ENCODE measurements around the gene PRKCH. TPM values are rescaled to one million over a fixed set of nuclear protein-coding genes. Genes with fewer than 3 reads are reported as not detected.

The PRKCH gene
- polyA plus RNA-seq, 2 of the 4 experiments (the other 2 are of a cell fraction) = 10.0 to 10.2 TPM

DNA sequence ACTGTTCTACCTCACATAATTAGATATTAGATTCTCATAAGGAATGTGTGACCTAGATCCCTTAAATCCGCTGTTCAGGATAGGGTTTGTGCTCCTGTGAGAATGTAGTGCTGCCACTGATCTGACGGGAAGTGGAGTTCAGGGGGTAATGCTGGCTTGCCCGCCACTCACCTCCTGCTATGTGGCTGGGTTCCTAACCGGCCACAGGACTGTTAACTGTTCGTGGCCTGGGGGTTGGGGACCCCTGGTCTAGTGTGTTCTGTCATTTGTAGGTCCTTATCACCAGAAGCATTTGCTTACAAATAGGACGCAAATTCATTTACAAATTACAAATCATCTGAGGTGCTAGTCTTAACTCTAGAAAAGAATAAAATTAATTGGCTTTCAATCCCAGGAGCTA lies 23.8 kb upstream of the PRKCH start (continued):
- TF ChIP-seq POLR2A (IDR thresholded peaks at IDR 0.05; ENCODE audit: low read length) (no peak), POLR2AphosphoS2 (conservative IDR thresholded peaks at IDR 0.05; ENCODE audit: low read length) (no peak), NFE2L2 (conservative IDR thresholded peaks at IDR 0.05; ENCODE audit: low read length) (no peak), RNF2 (IDR thresholded peaks at IDR 0.05; ENCODE audit: borderline replicate concordance, low read depth) (no peak)

DNA sequence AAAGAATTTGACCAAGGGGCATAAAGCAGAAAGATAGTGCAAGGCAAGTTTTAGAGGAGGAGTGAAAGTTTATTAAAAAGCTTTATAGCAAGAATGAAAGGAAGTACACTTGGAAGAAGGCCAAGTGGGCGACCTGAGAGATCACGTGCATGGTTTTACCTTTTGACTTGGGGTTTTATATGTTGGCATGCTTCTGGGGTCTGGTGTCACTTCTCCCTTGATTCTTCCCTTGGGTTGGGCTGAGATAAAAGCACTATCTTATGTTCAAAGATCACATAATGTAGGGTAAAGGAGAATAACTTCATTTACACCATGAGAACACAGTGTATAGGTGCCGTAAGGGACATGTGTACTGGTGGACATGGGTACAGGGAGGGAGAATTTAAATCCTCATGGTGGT lies 22.6 kb upstream of the PRKCH start:
- DNase-seq (ENCODE audit: low read depth in 1 of 2, low spot score in 1 of 2) (no peak), ATAC-seq (no peak), FAIRE-seq (no peak)
- WGBS (ENCODE audit: missing lambda C conversion rate) = 52% methylated on average over 3 of the region's 3 CpGs
- Histone ChIP-seq H3K4me2 (no peak overlapping the region), H3K9me3 (0 out of 3 replicates have a peak, but pooled peaks cover 2% of the 10 kb centered on the region), H3K4me3 (no peak overlapping the region), H3K27ac (no peak overlapping the region), H3K4me1 (peaks cover 11% of the 10 kb centered on the region; the same call in 2 of the 3 replicates)
- ChIA-PET POLR2A (no interaction called here), CTCF (interaction anchor here (1.2 to 1.9 kb wide), 4 partner anchors 9 to 828 kb away, joined by 3 to 5 read pairs (median 4); no protein-coding TSS in a partner anchor)
- no peak for TF ChIP-seq MAZ (IDR thresholded peaks at IDR 0.05; ENCODE audit: borderline replicate concordance, low read depth, low read length)
- TF ChIP-seq, protein P1, sequence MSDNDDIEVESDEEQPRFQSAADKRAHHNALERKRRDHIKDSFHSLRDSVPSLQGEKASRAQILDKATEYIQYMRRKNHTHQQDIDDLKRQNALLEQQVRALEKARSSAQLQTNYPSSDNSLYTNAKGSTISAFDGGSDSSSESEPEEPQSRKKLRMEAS (IDR thresholded peaks at IDR 0.05) = no peak
- TF ChIP-seq, protein P2, sequence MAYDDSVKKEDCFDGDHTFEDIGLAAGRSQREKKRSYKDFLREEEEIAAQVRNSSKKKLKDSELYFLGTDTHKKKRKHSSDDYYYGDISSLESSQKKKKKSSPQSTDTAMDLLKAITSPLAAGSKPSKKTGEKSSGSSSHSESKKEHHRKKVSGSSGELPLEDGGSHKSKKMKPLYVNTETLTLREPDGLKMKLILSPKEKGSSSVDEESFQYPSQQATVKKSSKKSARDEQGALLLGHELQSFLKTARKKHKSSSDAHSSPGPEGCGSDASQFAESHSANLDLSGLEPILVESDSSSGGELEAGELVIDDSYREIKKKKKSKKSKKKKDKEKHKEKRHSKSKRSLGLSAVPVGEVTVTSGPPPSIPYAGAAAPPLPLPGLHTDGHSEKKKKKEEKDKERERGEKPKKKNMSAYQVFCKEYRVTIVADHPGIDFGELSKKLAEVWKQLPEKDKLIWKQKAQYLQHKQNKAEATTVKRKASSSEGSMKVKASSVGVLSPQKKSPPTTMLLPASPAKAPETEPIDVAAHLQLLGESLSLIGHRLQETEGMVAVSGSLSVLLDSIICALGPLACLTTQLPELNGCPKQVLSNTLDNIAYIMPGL (CRISPR knock-in tag; IDR thresholded peaks at IDR 0.05; ENCODE audit: borderline replicate concordance) = no peak
- TF ChIP-seq, protein P3, sequence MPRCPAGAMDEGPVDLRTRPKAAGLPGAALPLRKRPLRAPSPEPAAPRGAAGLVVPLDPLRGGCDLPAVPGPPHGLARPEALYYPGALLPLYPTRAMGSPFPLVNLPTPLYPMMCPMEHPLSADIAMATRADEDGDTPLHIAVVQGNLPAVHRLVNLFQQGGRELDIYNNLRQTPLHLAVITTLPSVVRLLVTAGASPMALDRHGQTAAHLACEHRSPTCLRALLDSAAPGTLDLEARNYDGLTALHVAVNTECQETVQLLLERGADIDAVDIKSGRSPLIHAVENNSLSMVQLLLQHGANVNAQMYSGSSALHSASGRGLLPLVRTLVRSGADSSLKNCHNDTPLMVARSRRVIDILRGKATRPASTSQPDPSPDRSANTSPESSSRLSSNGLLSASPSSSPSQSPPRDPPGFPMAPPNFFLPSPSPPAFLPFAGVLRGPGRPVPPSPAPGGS (IDR thresholded peaks at IDR 0.05) = no peak
- no peak for TF ChIP-seq ZFP36 (IDR thresholded peaks at IDR 0.05; ENCODE audit: borderline replicate concordance, partially characterized antibody)
- TF ChIP-seq NPAS2 (CRISPR knock-in tag; IDR thresholded peaks at IDR 0.05; ENCODE audit: borderline replicate concordance) = no peak
- TF ChIP-seq SREBF2 (IDR thresholded peaks at IDR 0.05) = no peak
- TF ChIP-seq FOXS1 (CRISPR knock-in tag; IDR thresholded peaks at IDR 0.05) = no peak
- TF ChIP-seq EP300 (IDR thresholded peaks at IDR 0.05) = no peak
- no peak for TF ChIP-seq POLR2A (IDR thresholded peaks at IDR 0.05; ENCODE audit: low read length)
- no peak for TF ChIP-seq RAD21 (conservative IDR thresholded peaks at IDR 0.05 in 1 of 2, IDR thresholded peaks at IDR 0.05 in 1 of 2)

DNA sequence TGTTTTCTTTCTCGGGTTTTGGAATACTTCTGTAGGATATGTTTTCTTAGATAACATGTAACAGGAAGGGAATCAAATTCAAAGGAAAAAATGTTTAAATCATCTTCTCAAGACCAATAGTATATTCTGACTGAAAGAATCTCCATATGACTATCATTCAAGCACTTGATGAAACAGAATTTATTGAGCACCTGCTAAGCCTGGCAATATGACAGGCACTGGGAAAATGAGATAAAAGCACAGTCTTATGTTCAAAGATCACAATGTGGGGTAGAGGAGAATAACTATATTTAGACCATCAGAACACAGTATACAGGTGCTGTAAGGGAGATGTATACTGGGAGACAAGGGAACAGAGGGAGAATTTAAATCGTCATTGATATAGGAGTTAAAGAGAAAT lies 21.2 kb upstream of the PRKCH start:
- ATAC-seq (no peak), DNase-seq (ENCODE audit: low read depth in 1 of 2, low spot score in 1 of 2) (no peak), FAIRE-seq (no peak)
- peaks cover 11% of the 10 kb centered on the region; the same call in 2 of the 3 replicates for H3K4me1 ChIP-seq
- H3K4me2 ChIP-seq = no peak overlapping the region
- 0 out of 3 replicates have a peak, but pooled peaks cover 5% of the 10 kb centered on the region for H3K9me3 ChIP-seq
- CTCF ChIA-PET = interaction anchor here (1.3 kb wide), 1 partner anchor 18 kb away, joined by 3 read pairs; no protein-coding TSS in a partner anchor
- POLR2A ChIA-PET = no interaction called here
- no peak overlapping the region for H3K27ac ChIP-seq
- WGBS (ENCODE audit: missing lambda C conversion rate) = 60% methylated on average over 2 of the region's 2 CpGs
- H3K4me3 ChIP-seq = no peak overlapping the region
- TF ChIP-seq CEBPB (IDR thresholded peaks at IDR 0.05) (no peak), GATA3 (IDR thresholded peaks at IDR 0.05; ENCODE audit: borderline replicate concordance) (no peak), POLR2A (IDR thresholded peaks at IDR 0.05; ENCODE audit: low read length) (no peak), HEYL (CRISPR knock-in tag; IDR thresholded peaks at IDR 0.05) (no peak), JUN (IDR thresholded peaks at IDR 0.05) (no peak), NFE2L2 (conservative IDR thresholded peaks at IDR 0.05; ENCODE audit: low read length) (no peak), TFCP2L1 (CRISPR knock-in tag; IDR thresholded peaks at IDR 0.05) (no peak), NPAS2 (CRISPR knock-in tag; IDR thresholded peaks at IDR 0.05; ENCODE audit: borderline replicate concordance) (no peak), RAD21 (conservative IDR thresholded peaks at IDR 0.05 in 1 of 2, IDR thresholded peaks at IDR 0.05 in 1 of 2) (no peak), HOXB13 (CRISPR knock-in tag; IDR thresholded peaks at IDR 0.05; ENCODE audit: low read depth) (no peak), MAFK (IDR thresholded peaks at IDR 0.05; ENCODE audit: partially characterized antibody) (no peak), EHF (CRISPR knock-in tag; IDR thresholded peaks at IDR 0.05) (no peak)
- TF ChIP-seq, protein P4, sequence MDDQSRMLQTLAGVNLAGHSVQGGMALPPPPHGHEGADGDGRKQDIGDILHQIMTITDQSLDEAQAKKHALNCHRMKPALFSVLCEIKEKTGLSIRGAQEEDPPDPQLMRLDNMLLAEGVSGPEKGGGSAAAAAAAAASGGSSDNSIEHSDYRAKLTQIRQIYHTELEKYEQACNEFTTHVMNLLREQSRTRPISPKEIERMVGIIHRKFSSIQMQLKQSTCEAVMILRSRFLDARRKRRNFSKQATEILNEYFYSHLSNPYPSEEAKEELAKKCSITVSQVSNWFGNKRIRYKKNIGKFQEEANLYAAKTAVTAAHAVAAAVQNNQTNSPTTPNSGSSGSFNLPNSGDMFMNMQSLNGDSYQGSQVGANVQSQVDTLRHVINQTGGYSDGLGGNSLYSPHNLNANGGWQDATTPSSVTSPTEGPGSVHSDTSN (IDR thresholded peaks at IDR 0.05) = no peak
- TF ChIP-seq, protein P5, sequence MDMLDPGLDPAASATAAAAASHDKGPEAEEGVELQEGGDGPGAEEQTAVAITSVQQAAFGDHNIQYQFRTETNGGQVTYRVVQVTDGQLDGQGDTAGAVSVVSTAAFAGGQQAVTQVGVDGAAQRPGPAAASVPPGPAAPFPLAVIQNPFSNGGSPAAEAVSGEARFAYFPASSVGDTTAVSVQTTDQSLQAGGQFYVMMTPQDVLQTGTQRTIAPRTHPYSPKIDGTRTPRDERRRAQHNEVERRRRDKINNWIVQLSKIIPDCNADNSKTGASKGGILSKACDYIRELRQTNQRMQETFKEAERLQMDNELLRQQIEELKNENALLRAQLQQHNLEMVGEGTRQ (IDR thresholded peaks at IDR 0.05) = no peak
- TF ChIP-seq, protein P2 (CRISPR knock-in tag; IDR thresholded peaks at IDR 0.05; ENCODE audit: borderline replicate concordance) = no peak
- TF ChIP-seq, protein P6, sequence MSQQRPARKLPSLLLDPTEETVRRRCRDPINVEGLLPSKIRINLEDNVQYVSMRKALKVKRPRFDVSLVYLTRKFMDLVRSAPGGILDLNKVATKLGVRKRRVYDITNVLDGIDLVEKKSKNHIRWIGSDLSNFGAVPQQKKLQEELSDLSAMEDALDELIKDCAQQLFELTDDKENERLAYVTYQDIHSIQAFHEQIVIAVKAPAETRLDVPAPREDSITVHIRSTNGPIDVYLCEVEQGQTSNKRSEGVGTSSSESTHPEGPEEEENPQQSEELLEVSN (IDR thresholded peaks at IDR 0.05; ENCODE audit: borderline replicate concordance, low read depth) = no peak
- TF ChIP-seq, protein P3 (IDR thresholded peaks at IDR 0.05) = no peak
- TF ChIP-seq, protein P1 (IDR thresholded peaks at IDR 0.05) = no peak

All from A549 (cell line).